Measurements from ENCODE around the gene TLX3.

The TLX3 gene

GRCh38 chr5:171312129-171312974 is 3.3 kb downstream of the TLX3 start:
- H3K27me3 Mint-ChIP-seq: peaks cover 89% of the 10 kb centered on the region
- H3K36me3 Mint-ChIP-seq: peaks cover 6% of the 10 kb centered on the region
- ATAC-seq: no peak
- peaks cover 20% of the 10 kb centered on the region for H3K4me1 Mint-ChIP-seq
- peaks cover 9% of the 10 kb centered on the region for H3K9me3 Mint-ChIP-seq
- peak overlapping the region; percentile 29 for H3K4me3 Mint-ChIP-seq
- no peak overlapping the region for H3K27ac Mint-ChIP-seq

- Mint-ChIP-seq H3K36me3 (peaks cover 6% of the 10 kb centered on the region), H3K9me3 (peaks cover 9% of the 10 kb centered on the region), H3K27ac (no peak overlapping the region), H3K27me3 (peaks cover 89% of the 10 kb centered on the region), H3K4me1 (peaks cover 26% of the 10 kb centered on the region), H3K4me3 (no peak overlapping the region)
- ATAC-seq: no peak
Observed at GRCh38 chr5:171313481-171314206, 4.6 kb downstream of the TLX3 start.

GRCh38 chr5:171314728-171315385 is 5.8 kb downstream of the TLX3 start:
- no peak for ATAC-seq
- Mint-ChIP-seq H3K9me3 (peaks cover 9% of the 10 kb centered on the region), H3K4me1 (peaks cover 26% of the 10 kb centered on the region), H3K27me3 (peaks cover 91% of the 10 kb centered on the region), H3K27ac (no peak overlapping the region), H3K36me3 (peaks cover 6% of the 10 kb centered on the region), H3K4me3 (no peak overlapping the region)

- Mint-ChIP-seq H3K4me1 (peaks cover 23% of the 10 kb centered on the region), H3K9me3 (peaks cover 8% of the 10 kb centered on the region), H3K36me3 (peaks cover 5% of the 10 kb centered on the region), H3K27ac (no peak overlapping the region), H3K4me3 (no peak overlapping the region), H3K27me3 (peaks cover 91% of the 10 kb centered on the region)
- ATAC-seq: no peak
Observed at GRCh38 chr5:171315386-171315891, 6.4 kb downstream of the TLX3 start.

GRCh38 chr5:171315925-171316257 is 6.8 kb downstream of the TLX3 start:
- ATAC-seq: no peak
- Mint-ChIP-seq H3K27ac (no peak overlapping the region), H3K9me3 (peaks cover 4% of the 10 kb centered on the region), H3K4me3 (peak overlapping the region; percentile 31), H3K36me3 (peaks cover under 1% of the 10 kb centered on the region), H3K4me1 (peaks cover 19% of the 10 kb centered on the region), H3K27me3 (peaks cover 91% of the 10 kb centered on the region)

- Mint-ChIP-seq H3K36me3 (no peaks in the 10 kb centered on the region), H3K4me3 (no peak overlapping the region), H3K27me3 (peaks cover 94% of the 10 kb centered on the region), H3K27ac (no peak overlapping the region), H3K4me1 (peaks cover 17% of the 10 kb centered on the region), H3K9me3 (peaks cover 4% of the 10 kb centered on the region)
- no peak for ATAC-seq
Observed at GRCh38 chr5:171316258-171317121, 7.4 kb downstream of the TLX3 start.

- no peak overlapping the region for H3K27ac Mint-ChIP-seq
- H3K4me3 Mint-ChIP-seq: no peak overlapping the region
- H3K27me3 Mint-ChIP-seq: peaks cover 97% of the 10 kb centered on the region
- H3K36me3 Mint-ChIP-seq: no peaks in the 10 kb centered on the region
- ATAC-seq: no peak
- H3K9me3 Mint-ChIP-seq: peaks cover 4% of the 10 kb centered on the region
- peaks cover 17% of the 10 kb centered on the region for H3K4me1 Mint-ChIP-seq
Observed at GRCh38 chr5:171317230-171317629, 8.2 kb downstream of the TLX3 start.

- H3K27ac Mint-ChIP-seq: no peak overlapping the region
- no peak overlapping the region for H3K4me3 Mint-ChIP-seq
- H3K9me3 Mint-ChIP-seq: peaks cover 2% of the 10 kb centered on the region
- peaks cover 97% of the 10 kb centered on the region for H3K27me3 Mint-ChIP-seq
- peaks cover 10% of the 10 kb centered on the region for H3K4me1 Mint-ChIP-seq
- H3K36me3 Mint-ChIP-seq: no peaks in the 10 kb centered on the region
- no peak for ATAC-seq
Observed at GRCh38 chr5:171318026-171318425, 9.0 kb downstream of the TLX3 start.

- H3K27me3 Mint-ChIP-seq: peaks cover 83% of the 10 kb centered on the region
- peaks cover 6% of the 10 kb centered on the region for H3K4me1 Mint-ChIP-seq
- no peak overlapping the region for H3K4me3 Mint-ChIP-seq
- H3K36me3 Mint-ChIP-seq: no peaks in the 10 kb centered on the region
- no peak overlapping the region for H3K27ac Mint-ChIP-seq
- no peak for ATAC-seq
- H3K9me3 Mint-ChIP-seq: no peaks in the 10 kb centered on the region
Observed at GRCh38 chr5:171321447-171321846, 12.4 kb downstream of the TLX3 start.

GRCh38 chr5:171322527-171322926 is 13.5 kb downstream of the TLX3 start:
- ATAC-seq: no peak
- H3K27me3 Mint-ChIP-seq: peaks cover 73% of the 10 kb centered on the region
- H3K27ac Mint-ChIP-seq: no peak overlapping the region
- peaks cover 6% of the 10 kb centered on the region for H3K4me1 Mint-ChIP-seq
- H3K9me3 Mint-ChIP-seq: no peaks in the 10 kb centered on the region
- H3K4me3 Mint-ChIP-seq: no peak overlapping the region
- H3K36me3 Mint-ChIP-seq: no peaks in the 10 kb centered on the region

GRCh38 chr5:171323007-171323406 is 14.0 kb downstream of the TLX3 start:
- no peak for ATAC-seq

GRCh38 chr5:171323806-171324632 is 15.0 kb downstream of the TLX3 start:
- no peak for ATAC-seq
- no peaks in the 10 kb centered on the region for H3K4me1 Mint-ChIP-seq
- H3K4me3 Mint-ChIP-seq: no peak overlapping the region
- H3K36me3 Mint-ChIP-seq: no peaks in the 10 kb centered on the region
- peaks cover 70% of the 10 kb centered on the region for H3K27me3 Mint-ChIP-seq
- H3K9me3 Mint-ChIP-seq: no peaks in the 10 kb centered on the region
- no peak overlapping the region for H3K27ac Mint-ChIP-seq

More at GRCh38 chr5:171323007-171323406, 14.0 kb downstream of the TLX3 start:
- Mint-ChIP-seq H3K27me3 (peaks cover 73% of the 10 kb centered on the region), H3K27ac (no peak overlapping the region), H3K4me1 (peaks cover 4% of the 10 kb centered on the region), H3K36me3 (no peaks in the 10 kb centered on the region), H3K4me3 (no peak overlapping the region), H3K9me3 (no peaks in the 10 kb centered on the region)

GRCh38 chr5:171330021-171330420 is 21.0 kb downstream of the TLX3 start:
- Mint-ChIP-seq H3K4me1 (no peaks in the 10 kb centered on the region), H3K36me3 (no peaks in the 10 kb centered on the region), H3K27me3 (peaks cover 54% of the 10 kb centered on the region), H3K4me3 (no peak overlapping the region), H3K9me3 (no peaks in the 10 kb centered on the region), H3K27ac (no peak overlapping the region)
- ATAC-seq: no peak

GRCh38 chr5:171335616-171336015 is 26.6 kb downstream of the TLX3 start:
- H3K27ac Mint-ChIP-seq: no peak overlapping the region
- no peaks in the 10 kb centered on the region for H3K9me3 Mint-ChIP-seq
- H3K27me3 Mint-ChIP-seq: peaks cover 71% of the 10 kb centered on the region
- H3K36me3 Mint-ChIP-seq: no peaks in the 10 kb centered on the region
- H3K4me1 Mint-ChIP-seq: peaks cover 7% of the 10 kb centered on the region
- H3K4me3 Mint-ChIP-seq: no peak overlapping the region
- no peak for ATAC-seq
